A549 (cell line): ENCODE results near the gene CDK17.

Source experiments
- BHLHE40 ChIP-seq: IDR thresholded peaks from 2 replicates; pipeline ENCODE4 v1.6.1; 2012; ENCODE audit warnings: low read depth, low read length, inconsistent platforms
- CEBPB ChIP-seq, 2 experiments: fragments of >200 bp in 1 of 2; sonication (Bioruptor Twin) in 1 of 2; formaldehyde crosslinking in 1 of 2; IDR thresholded peaks; 2 replicates each; pipeline ENCODE4 v1.6.1; 2012 to 2016
- EP300 ChIP-seq, 2 experiments: fragments of >200 bp; sonication (Bioruptor Twin); formaldehyde crosslinking; IDR thresholded peaks; 2 replicates in 1 of 2; 3 replicates in 1 of 2; pipeline ENCODE4 v1.6.1; 2016 to 2017
- HDAC2 ChIP-seq: fragments of 200-600 bp; sonication (generic); IDR thresholded peaks from 2 replicates; pipeline ENCODE4 v1.6.1; 2016
- HES2 ChIP-seq: fragments of >200 bp; sonication (Bioruptor Twin); formaldehyde crosslinking; IDR thresholded peaks from 2 replicates; pipeline ENCODE4 v1.6.1; 2016
- HEYL ChIP-seq: fragments of 250-450 bp; sonication (Bioruptor Pico); IDR thresholded peaks from 2 replicates; pipeline ENCODE4 v1.8.0; 2021; ENCODE audit warnings: mild to moderate bottlenecking, moderate library complexity
- MAX ChIP-seq: IDR thresholded peaks from 2 replicates; pipeline ENCODE4 v1.6.1; 2012
- MAZ ChIP-seq: fragments of 150-350 bp; IDR thresholded peaks from 2 replicates; pipeline ENCODE4 v1.6.1; 2014; ENCODE audit warnings: antibody characterized with exemption, low read depth, low read length, borderline replicate concordance
- PHF8 ChIP-seq: fragments of 200-600 bp; sonication (generic); IDR thresholded peaks from 2 replicates; pipeline ENCODE4 v1.6.1; 2016; ENCODE audit warnings: low read depth, mild to moderate bottlenecking, antibody characterized with exemption, moderate library complexity, borderline replicate concordance
- POLR2A ChIP-seq: IDR thresholded peaks from 2 replicates; pipeline ENCODE4 v1.6.1; 2012; ENCODE audit warnings: mild to moderate bottlenecking, low read length
- RNF2 ChIP-seq: fragments of 200-600 bp; sonication (generic); IDR thresholded peaks from 2 replicates; pipeline ENCODE4 v1.6.1; 2016; ENCODE audit warnings: low read depth, mild to moderate bottlenecking, antibody characterized with exemption, moderate library complexity, borderline replicate concordance
- SREBF2 ChIP-seq: fragments of 450-650 bp; IDR thresholded peaks from 2 replicates; pipeline ENCODE4 v1.6.1; 2014; ENCODE audit warnings: mild to moderate bottlenecking, moderate library complexity
- TP53 ChIP-seq: fragments of 250-450 bp; sonication (Bioruptor Pico); IDR thresholded peaks from 2 replicates; pipeline ENCODE4 v1.5.0; 2021; ENCODE audit warnings: mild to moderate bottlenecking, moderate library complexity
- TF ChIP-seq, protein P1 (sequence below): fragments of >200 bp; sonication (Bioruptor Twin); formaldehyde crosslinking; IDR thresholded peaks from 3 replicates; pipeline ENCODE4 v1.5.1; 2016

- TF ChIP-seq HES2, result no peak
- TF ChIP-seq MAX, result no peak
- TF ChIP-seq RNF2, result no peak
- no peak for TF ChIP-seq POLR2A
- no peak for TF ChIP-seq CEBPB (IDR thresholded peaks at IDR 0.05)
- TF ChIP-seq, protein P1, sequence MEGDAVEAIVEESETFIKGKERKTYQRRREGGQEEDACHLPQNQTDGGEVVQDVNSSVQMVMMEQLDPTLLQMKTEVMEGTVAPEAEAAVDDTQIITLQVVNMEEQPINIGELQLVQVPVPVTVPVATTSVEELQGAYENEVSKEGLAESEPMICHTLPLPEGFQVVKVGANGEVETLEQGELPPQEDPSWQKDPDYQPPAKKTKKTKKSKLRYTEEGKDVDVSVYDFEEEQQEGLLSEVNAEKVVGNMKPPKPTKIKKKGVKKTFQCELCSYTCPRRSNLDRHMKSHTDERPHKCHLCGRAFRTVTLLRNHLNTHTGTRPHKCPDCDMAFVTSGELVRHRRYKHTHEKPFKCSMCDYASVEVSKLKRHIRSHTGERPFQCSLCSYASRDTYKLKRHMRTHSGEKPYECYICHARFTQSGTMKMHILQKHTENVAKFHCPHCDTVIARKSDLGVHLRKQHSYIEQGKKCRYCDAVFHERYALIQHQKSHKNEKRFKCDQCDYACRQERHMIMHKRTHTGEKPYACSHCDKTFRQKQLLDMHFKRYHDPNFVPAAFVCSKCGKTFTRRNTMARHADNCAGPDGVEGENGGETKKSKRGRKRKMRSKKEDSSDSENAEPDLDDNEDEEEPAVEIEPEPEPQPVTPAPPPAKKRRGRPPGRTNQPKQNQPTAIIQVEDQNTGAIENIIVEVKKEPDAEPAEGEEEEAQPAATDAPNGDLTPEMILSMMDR, result no peak
- TF ChIP-seq MAZ, result no peak
- TF ChIP-seq HEYL, result no peak
- no peak for TF ChIP-seq SREBF2
- TF ChIP-seq BHLHE40, result no peak
- TF ChIP-seq PHF8, result no peak
- no peak for TF ChIP-seq TP53
- no peak for TF ChIP-seq HDAC2
- no peak for TF ChIP-seq EP300 (IDR thresholded peaks at IDR 0.05)
These were observed 139.6 kb downstream of the CDK17 start for GRCh38 chr12:96260644-96261043.
